Stimulated activated CD8-positive, alpha-beta memory T cell treated with anti-CD3 and anti-CD28 coated beads, Interleukin-12 subunit alpha, Interleukin-12 subunit beta, amount 100 ng/mL, for 1 hour (primary cell): ENCODE measurements around the gene UBR4.

Source experiments
- DNase-seq: peaks from one replicate; pipeline ENCODE4 v3.0.0-alpha.2; 2020; ENCODE audit warnings: low read depth

Gene UBR4

DNA sequence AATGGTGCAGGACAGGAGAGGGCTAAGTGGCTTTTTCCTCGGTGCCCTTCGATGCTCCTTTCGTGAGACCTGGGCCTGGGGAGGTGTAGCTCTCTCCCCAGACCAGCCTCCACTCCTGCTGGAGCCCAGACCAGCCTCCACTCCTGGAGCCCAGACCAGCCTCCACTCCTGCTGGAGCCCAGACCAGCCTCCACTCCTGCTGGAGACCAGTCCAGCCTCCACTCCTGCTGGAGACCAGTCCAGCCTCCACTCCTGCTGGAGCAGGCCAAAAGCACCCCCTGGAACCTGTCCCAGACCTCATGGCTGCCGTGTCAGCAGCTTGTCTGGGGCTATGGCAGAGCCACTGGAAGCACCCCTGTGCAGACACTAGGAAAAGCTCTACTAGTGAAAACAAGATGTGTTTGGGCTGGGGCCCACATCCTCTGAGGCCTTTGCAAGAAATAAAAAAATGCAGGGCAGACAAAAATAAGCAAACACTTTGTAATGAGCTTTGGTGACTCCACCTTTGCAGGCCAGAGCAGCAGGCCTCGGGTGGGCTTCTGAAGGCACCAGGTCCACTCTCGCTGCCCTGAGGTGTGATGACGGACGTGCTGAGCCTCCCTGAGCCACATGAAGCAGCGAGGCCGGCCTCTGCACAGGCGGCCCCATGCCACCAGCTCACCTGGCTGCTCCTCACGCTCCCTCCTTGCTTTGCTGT lies 137.6 kb downstream of the UBR4 start:
- DNase-seq = no peak

DNA sequence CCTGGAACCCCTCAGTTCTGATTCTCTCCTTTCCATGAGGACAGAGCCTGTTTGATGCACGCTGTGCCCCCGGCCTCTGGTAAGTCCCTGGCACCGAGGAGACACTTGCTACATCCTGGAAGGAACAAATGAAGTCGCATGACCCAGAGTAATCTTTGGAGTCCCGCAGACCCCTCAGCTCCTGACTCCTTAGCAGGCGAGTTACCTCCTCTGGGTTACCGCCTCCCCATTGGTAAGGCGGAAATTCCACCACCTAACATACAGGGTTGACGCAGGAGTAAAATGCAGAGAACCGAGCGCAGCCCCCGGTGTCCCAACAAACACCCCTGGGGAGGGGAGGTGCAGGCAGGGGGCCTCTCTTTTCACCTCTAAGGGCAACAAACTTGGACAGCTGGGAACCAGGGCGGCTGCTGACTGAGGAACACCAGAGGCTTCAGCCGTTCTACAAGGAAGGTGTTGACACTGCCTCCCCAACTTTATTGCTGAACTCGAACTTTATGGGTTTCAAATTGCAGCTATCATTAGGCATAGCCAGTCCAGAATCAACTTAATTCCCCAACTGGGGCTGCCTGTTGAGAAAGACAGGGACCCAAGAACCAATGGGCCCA lies 138.3 kb downstream of the UBR4 start:
- no peak for DNase-seq

DNA sequence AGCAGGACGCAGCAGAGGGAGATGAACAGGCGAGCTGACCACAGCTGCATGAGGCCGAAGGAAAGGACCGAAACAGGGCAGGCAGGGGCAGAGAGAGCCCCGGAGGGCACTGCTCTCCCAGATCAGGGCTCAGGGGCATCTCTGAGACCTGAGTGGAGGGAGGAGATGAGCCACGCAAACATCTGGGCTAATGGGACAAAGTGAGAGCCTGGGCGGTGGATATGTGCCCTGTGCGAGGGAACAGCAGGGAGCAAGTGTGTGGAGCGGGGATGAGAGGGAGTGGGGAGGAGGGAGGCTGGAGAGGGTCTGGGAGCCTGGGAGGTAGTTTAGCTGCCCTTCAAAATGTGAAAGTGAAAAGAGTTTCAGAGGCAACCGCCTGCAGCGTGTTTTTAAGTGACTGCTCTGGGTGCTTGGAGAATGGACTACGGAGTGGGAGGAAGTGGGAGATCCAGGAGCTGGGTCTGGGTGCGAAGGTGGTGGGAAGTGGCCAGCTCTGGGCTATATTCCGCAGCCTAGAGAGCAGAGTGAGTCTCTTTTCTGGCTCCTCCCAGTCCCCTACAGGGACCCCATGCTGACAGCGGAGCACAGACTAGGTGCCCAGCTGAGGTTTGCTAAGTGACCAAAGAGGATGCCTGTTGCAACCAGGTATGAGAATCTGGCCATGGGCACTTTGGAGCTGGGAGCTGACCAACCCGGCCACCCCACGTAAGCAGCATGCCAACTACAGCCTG lies 139.0 kb downstream of the UBR4 start:
- no peak for DNase-seq

DNA sequence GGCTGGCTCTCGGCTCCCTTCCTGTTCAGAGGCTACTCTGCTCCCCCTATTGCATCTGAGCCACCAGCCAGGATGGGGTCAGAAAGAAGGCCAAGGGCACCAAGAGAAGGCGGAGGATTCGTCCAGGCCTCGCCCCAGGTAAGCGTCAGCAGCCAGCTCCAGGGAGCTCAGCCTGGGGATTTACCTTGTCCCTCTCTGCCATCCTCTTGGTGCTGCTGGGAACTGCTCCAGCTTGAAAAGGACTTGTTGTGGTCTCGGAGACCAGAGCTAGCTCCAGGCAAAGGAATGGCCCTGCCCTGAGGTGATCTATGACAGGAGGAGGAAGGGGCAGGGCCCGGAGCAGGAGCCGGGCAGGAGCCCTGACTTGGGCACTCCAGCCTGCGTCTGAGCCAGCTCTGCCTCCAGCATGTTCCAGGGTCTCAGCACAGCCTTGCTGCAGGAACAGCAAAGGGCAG lies 139.8 kb downstream of the UBR4 start:
- no peak for DNase-seq

DNA sequence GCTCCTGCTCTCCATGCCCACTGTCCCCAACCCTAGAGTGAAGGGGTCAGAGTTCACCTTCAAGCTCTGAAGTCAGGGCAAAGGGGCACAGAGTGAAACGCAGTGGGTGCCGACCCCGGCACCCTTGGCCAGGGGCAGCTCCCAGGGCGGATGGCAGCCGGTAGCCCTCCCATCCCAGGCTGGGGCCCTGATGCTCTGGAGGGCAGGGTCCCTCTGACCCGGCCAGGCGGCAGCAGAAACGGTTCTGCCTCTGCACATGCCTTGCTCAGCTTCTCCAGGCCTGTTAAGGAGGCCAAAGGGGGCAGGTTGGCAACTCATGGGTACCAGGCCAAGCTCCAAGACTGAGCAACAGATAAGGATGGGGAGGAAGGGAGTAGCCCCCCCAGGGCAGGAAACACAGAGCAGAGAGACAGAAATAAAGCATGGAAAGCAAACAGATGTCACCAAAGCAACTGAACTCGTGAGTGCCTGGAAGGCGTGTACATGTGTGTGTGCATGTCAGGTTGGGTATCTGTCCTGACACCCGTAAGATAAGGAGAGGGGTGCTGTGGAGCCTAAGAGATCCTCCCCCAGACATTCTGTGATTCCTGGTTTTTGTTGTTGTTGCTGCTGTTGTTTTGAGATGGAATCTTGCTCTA lies 141.3 kb downstream of the UBR4 start:
- DNase-seq = no peak

DNA sequence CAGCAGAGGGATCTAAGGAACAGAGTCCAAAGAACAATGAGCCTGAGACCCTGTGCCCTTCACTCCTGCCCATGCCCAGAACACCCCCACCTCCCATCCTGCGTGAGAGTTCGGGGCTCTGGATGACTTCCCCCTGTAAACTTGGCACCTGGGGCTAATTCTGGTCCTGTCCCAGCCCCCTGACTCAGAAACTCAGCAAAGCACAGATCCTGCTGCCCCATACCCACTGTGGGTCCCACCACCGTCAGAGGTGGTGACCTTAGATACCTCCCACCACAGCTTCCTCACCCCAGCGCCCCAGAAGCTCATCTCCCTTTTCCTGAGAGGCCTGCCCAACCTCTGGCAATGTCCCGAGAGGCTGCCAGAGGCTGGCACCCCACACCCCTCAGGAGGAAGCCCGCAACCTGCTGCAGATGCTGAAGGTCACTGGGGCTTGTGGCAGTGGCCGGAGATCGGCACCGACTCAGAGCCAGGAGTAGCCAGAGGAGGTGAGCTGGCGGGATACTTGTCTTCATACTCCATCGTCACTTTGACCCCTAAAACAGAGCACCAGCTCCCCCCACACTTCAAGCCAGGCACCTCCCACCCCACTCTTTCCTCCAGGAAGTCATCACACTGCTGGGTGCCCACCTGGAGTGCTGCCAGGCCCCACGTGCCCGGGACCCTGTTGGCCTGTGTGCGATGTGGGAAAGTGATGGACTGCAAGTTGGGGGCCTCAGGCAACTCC lies 142.0 kb downstream of the UBR4 start:
- no peak for DNase-seq

DNA sequence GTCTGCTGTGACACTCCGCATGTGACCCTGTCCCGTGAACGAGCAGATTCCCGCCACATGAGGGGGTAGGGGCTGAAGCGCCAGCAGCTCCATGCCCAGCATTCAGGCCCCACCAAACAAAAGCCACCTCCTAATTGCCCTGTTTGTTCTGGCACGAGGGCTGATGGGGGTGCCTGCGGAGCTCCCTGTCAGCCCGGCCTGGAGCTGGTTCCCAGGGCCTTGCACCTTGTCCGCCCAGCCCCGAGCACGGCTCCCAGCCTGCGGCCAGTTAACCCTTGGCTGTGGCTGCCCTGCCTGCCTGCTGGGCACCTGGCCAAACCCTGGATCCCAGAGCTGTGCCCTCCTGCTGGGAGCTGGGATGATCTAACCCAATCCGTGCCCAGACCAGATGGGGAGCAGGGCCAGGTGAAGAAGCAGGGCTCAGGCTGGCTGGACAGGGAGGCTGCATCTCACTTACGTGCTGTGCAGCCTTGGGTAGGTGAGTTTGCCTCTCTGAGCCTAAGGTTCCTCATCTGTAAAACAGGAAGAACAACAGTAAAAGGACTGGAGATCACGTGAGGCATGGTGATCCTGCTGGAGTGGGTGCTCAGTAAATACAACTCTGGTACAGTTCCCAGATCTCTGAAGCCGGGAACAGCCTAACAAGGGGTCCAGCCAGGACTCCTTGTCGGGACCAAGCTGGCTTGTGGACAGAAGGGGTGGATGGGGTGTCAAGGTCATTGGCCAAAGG lies 142.7 kb downstream of the UBR4 start:
- no peak for DNase-seq

DNA sequence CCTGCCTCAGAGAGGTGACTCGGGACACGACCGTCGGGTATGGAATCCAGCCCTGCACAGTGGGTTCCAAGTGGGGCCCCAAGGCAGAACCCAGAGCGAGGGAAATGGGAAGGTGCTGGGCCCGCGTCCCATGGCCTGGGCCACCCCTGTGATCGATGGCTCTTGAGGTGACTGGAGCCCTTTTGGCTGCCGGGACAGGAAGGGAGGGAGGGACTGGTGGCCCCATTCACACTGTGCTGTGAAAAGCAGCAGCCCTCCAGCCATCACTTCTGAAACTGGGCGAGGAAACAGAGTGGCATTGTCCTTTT lies 143.2 kb downstream of the UBR4 start:
- no peak for DNase-seq

DNA sequence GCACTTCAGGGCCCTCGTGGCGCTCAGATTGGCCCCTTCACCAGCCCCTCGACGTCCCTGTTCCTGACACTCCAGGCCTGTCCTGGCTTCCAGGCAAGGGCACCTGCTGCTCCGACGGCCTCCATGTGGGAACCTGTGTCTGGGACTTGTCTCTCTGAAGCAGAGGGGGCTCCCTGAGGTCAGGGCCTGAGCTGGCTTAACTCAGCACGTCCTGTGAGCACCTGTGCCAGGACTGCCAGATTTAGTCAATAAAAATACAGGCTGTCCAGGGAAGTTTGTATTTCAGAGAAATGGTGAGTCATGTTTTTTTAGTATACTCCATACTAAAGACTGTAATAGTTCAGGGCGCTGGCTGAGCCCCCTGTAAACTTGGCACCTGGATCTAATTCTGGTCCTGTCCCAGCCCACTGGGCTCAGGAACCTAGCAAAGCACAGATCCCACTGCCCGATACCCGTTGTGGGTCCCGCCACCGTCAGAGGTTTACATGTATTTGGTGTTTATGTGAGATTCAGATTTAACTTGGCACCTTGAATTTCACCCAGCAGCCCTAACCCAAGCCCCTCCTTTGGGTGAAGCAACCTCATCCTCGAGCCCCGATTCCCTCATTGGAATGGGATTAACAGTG lies 143.7 kb downstream of the UBR4 start:
- DNase-seq = no peak

DNA sequence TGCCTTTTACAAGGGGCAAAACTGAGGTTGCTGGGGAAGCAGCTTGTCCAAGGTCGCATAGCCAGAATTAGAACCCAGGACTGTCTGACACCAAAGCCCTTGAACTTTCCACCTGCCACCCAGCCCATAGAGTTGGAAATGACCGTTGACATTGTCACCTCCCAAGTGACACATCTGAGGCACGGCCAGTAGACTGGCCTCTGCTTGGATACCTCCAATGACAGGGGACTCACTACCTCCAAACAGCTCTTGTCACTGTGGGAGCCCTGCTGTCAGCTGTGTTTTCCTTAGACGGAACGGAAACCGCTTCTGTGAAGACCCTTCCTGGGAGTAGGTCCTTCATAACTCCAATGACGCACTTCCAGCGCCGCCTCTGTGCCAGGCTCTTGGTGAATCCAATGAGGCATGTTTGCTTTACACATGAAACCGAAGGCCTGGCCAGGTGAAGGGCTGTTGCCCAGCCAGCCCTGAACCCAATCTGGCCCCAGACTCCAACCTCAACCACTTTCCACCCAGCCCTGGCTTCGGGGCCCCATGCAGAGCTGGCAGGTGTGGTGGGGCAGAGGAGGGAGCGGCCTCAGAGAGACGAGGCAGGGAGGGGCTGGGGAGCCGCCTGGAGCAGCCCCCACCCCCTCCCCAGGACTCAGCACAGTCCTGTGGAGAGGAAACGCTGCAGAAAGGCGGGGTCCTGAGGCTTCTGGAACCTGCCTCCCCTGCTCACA lies 144.4 kb downstream of the UBR4 start:
- DNase-seq = no peak

DNA sequence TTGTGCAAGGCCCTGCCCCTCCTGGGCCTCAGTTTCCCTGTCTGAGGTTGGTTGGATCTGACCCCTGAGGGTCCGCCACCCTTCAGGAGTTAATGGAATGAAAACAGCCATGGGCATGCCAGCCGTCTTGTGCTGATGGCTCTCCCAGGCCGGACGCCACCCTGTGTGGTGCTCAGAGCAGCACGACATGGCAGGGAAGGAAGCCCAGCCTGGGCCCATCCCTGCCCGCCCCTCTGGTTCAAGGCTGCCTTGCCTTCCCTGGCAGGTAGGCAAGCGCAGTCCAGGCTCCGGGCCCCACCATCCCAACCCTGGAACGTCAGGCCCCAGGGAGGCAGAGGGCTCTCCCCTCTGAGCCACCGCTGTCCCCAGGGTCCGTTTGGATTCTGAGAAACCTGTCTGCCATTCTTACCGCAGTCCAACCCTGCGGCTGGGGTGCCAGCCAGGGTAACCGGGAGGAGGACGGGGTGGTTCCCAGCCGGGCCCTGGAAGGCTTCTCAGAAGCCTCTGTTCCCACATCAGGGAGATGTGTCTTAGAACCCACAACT lies 145.1 kb downstream of the UBR4 start:
- no peak for DNase-seq

DNA sequence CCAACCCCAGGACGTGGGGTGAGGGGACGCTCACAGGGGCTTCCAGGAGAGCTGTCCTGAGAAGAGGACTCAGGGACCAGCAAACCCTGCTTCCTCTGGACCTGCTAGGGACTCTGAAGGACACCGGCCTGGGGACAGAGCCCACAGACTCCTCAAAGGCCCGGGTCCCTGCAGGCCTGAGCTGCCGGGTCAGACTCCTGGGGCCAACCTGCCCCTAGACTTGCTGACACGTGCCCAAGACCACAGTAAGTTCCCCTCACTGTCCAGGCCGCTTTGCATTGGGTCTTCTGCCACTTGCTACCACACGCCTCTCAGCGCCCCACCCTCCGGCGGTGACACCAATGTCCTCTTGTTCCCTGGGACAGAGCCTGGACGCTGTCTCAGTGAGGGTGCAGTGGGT lies 146.9 kb downstream of the UBR4 start:
- no peak for DNase-seq

DNA sequence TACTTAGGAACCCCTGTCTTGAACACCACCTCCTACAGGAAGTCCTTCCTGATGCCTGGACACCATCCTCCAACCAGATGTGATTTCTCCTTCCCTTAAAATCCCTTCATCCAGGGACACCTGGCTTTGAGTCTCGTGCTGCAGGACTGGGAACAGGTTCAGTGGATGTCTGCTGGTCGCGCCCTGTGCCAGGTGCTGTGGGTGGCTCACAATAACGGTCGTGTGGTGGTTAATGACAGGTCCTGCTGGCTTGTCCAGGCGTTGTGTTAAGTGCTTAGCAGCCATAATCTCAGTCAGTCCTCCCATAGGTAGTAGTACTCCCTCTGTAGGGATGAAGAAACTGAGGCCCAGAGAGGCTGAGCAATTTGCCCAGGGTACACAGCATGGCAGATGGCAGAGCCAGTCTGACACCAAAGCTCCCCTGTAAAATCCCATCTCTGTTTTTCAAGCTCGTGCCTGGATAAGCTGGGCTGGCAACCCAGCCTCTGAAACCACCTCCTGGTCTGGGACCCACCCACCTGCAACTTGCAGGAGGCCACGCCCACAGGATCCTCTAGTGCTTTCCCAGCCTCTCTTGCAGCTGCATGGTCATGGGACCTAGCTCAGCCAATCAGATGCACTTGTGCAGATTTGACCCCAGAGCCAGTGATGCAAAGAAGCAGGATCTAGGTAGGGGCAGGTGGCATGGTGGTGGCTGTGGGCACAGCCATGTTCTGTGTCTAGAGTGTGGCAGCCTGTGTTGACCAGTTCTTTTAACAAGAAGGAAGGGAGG lies 147.6 kb downstream of the UBR4 start:
- DNase-seq = no peak

DNA sequence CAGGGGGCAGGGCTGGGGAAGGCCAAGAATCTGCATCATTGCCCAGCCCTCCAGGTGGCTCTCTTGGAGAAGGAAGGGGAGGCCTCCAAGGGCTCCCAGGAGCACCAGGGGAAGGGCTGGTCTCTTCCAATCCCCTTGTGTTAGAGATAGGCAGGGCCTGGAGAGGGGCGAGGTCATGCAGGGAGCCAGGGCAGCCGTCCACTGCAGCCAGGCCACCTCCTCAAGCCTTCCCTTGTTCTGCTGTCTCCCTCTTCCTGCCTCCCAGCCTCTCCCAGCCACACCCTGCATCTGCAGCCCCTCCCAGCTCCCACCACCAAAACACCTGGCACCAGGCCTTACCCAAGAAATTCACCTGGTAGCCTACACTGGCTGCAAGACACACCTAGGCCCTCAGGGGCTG lies 148.3 kb downstream of the UBR4 start:
- no peak for DNase-seq

DNA sequence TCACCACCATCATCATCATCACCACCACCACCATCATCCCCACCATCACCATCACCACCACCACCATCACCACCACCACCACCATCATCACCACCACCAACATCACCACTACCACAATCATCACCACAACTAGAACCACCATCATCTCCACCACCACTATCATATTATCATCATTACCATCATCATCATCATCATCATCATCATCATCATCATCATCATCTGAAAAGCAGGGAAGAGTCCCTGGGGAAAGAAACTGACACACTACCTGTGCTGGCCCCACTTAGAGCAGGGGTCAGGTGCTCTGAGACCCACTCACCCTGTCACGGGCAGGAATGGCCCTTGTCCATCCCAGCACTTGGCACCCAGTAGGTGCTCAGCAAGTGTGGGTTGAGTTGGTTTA lies 148.7 kb downstream of the UBR4 start:
- no peak for DNase-seq

DNA sequence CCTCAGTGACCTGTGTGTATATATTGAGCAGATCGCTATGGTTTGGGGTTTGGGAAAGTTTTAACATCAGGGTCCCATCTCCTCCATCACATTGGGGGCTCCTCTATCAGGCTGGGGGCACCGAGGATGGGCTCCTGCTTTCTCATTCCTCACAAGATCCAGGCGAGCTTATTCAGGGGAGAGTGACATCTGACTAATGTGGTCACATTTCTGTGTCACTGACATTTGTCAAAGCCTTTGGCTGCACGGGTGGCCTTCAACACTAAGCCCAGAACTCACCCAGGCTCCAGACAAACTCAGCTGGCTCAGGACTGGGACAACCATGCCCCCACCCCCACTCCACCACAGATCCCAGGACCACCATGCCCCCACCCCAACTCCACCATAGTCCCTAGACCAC lies 150.3 kb downstream of the UBR4 start:
- no peak for DNase-seq

DNA sequence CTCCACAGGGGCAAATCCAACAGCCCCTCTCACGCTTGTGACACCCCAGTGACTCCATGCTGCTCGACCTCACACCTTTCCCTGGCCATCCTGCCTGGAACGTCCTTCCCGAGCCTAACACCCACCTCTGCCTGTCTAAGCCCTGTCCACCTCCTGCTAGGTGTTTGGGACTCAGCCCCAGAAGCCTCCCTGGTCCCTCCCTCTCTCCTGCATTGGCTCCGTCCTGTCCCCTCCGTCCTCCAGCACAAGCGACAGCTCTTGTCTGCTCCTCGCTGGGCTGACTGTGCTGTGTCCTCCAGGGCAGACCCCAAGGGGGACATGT lies 151.6 kb downstream of the UBR4 start:
- no peak for DNase-seq

DNA sequence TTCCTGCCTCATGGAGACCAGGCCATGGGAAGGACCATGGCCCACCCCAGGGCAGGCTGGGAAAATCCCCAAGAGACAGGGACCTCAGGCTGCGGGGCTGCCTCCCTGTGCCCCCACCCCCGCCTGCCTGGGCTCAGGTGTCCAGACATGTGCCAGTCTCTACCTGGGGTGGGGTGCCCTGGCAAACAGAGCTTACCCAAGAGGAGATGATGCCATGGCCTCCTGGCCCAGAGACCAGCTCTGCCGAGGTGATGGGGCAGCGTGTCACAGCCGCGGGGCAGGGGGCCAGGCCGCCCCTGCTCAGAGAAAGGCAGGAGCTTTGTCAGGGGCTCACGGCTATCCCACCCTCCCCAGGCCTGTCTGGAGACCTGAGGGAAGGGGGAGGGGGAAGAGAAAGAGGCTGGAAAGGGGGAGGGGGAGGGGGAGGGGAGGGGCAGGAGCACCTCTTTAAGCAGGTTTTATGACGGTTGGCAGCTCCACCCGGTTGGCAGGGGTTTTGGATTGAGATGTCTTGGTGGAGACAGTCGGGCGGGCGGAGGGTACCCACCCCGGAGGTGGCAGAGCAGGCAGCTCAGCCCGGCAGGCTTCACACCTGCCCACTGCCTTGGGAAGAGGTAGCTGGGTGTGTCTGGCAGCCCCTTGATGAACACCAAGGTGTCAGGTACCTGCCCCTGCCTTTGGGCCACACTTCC lies 152.1 kb downstream of the UBR4 start:
- no peak for DNase-seq

DNA sequence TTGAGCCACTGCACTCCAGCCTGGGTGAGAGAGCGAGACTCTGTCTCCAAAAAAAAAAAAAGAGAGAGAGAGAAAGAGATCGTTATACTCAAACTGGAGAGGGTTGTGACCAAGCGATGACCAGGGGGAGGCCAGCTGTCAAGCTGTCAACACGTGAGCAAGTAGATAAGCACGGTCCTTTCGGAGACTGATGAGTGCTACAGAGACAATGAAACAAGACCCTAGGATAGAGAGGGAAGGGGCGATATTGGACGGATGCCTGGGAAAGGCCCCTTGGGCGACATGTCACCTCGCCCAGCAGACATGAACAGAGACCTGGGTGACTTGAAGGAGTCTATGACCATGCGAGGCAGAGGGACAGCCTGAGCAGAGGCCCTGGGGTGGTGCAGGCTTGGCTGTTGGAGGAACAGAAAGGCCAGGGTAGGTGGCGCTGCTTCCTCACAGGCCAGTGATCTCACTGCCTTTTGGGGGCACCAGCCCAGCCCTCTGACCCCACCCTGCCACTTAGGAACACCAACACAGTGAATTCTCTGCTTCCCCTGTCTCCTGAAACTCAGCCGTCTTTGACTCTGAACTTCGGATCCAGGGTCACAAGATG lies 152.8 kb downstream of the UBR4 start:
- no peak for DNase-seq
